Measurements from ENCODE around the gene ARHGAP8.

Gene ARHGAP8

DNA sequence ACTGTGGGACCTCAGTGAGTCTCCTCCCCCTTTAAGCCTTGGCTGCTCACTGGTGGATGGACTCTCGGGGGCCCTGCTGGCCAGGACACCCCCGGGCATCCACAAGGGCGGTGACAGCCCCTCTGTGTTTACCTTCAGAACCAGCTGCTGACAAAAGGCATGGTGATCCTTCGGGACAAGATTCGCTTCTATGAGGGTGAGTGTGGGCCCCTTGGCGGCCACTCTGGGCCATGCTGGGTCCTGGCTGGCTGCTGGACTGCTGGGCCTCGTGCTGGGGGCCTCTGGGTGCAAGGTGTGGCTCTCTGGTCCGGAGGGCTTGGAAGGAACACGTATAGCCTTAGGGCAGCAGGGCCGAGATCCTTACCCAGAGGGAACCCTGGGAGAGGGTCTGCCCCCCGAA, 25.9 kb upstream of the ARHGAP8 start:
- no peak for DNase-seq

DNA sequence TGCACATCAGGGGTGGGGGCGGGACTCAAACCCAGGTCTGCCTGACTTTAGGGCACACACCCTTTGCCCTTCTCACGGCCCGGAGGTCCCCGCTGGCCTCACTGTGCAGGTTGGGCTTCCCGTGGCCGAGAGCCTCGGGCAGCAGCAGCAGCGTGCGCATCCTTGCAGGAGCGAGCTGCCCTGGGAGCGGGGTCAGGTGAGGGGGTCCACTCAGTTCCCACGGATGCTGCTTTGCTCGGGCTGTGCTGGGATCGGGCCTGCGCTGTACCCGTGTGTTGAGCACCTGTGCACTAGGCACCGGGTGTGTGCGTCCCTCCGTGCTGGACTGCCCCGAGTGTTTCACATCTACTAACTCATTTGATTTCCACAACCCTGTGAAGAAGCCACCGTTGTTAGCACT, 25.2 kb upstream of the ARHGAP8 start:
- DNase-seq: no peak

GRCh38 chr22:44727709-44728108, 24.7 kb upstream of the ARHGAP8 start:
- DNase-seq: no peak

- no peak for DNase-seq
Observed at GRCh38 chr22:44728761-44729324, 23.5 kb upstream of the ARHGAP8 start.

- DNase-seq: peak; percentile 62
Observed at GRCh38 chr22:44729391-44730021, 22.9 kb upstream of the ARHGAP8 start.

GRCh38 chr22:44730022-44730393, 22.4 kb upstream of the ARHGAP8 start:
- no peak for DNase-seq

- DNase-seq: no peak
Observed at GRCh38 chr22:44730490-44731356, 21.7 kb upstream of the ARHGAP8 start.

DNA sequence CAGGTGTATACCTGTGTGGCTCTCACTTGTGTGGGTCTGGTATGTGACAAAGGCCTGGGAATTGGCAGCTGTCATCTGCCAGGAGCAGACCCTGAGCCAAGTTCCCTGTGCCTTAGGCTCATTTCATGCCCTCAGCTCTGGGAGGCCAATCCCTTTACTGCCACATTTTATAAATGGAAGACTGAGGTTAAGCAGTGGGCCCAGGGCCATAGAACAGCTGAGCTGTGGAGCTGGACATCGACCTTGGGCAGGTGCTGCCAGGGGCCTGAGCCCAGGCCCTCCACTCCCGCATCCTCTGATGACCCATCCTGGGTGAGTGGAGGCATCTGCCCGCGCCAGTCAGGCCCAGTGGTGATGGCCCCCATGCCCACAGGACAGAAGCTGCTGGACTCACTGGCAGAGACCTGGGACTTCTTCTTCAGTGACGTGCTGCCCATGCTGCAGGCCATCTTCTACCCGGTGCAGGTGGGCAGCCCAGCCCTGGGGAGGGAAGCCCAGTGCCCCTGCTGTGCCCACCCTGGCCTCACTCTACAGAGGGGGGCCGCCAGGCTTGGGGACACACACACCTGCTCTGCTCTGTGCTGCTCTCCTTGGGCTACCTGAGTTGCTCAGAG, 20.9 kb upstream of the ARHGAP8 start:
- DNase-seq: no peak

DNA sequence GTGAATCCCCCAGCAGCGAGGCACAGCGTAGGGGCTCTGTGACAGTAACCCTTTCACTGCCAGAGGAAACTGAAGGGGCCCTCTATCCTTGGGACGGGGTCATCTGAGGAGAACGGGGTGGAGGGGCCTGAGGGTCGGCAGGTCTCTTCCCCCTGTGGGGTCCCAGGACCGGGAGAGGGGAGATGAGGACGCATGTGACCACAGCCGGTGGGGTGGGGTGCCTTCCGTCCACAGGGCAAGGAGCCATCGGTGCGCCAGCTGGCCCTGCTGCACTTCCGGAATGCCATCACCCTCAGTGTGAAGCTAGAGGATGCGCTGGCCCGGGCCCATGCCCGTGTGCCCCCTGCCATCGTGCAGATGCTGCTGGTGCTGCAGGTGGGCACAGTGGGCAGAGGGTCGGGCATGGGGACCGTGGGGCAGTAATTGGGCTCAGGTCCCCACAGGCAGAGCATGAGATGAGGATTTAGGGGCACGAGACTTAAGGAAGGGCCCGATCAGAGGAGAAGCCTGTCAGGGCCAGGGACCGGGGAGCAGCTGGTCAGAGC, 20.3 kb upstream of the ARHGAP8 start:
- no peak for DNase-seq

GRCh38 chr22:44732661-44733060, 19.7 kb upstream of the ARHGAP8 start:
- DNase-seq: no peak

- no peak for DNase-seq
Observed at GRCh38 chr22:44733426-44734106, 18.8 kb upstream of the ARHGAP8 start.

GRCh38 chr22:44734278-44734677, 18.1 kb upstream of the ARHGAP8 start:
- no peak for DNase-seq

DNA sequence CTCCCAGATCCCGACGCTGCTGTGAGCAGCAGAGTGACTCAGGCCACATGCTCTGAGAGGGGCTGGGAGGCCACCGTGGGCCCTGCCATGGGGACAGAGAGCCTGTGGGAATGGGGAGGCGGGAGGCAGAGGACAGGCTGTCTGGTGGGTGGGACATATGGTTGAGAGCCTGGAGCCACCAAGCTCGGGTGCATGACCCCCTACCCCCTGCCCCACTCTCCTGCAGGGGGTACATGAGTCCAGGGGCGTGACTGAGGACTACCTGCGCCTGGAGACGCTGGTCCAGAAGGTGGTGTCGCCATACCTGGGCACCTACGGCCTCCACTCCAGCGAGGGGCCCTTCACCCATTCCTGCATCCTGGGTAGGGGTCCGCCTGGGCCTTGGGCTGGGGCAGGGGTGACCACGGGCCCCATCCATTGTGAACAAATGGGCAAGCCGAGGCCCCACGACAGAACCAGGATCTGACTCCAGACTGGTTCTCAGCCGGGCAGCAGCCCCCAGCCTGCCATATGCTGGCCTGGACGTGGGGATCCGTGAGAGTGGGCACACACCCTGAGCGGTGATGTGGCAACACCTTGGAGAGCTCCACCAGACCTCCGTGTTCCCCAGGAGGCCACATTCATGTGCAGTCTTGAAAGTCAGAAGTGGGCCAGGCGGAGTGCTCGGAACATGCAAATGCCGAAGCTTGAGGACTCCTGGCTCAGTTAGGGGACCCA, 17.4 kb upstream of the ARHGAP8 start:
- DNase-seq: no peak

- DNase-seq: peak; percentile 43
Observed at GRCh38 chr22:44735518-44736428, 16.6 kb upstream of the ARHGAP8 start.

- no peak for DNase-seq
Observed at GRCh38 chr22:44736581-44737405, 15.6 kb upstream of the ARHGAP8 start.

DNA sequence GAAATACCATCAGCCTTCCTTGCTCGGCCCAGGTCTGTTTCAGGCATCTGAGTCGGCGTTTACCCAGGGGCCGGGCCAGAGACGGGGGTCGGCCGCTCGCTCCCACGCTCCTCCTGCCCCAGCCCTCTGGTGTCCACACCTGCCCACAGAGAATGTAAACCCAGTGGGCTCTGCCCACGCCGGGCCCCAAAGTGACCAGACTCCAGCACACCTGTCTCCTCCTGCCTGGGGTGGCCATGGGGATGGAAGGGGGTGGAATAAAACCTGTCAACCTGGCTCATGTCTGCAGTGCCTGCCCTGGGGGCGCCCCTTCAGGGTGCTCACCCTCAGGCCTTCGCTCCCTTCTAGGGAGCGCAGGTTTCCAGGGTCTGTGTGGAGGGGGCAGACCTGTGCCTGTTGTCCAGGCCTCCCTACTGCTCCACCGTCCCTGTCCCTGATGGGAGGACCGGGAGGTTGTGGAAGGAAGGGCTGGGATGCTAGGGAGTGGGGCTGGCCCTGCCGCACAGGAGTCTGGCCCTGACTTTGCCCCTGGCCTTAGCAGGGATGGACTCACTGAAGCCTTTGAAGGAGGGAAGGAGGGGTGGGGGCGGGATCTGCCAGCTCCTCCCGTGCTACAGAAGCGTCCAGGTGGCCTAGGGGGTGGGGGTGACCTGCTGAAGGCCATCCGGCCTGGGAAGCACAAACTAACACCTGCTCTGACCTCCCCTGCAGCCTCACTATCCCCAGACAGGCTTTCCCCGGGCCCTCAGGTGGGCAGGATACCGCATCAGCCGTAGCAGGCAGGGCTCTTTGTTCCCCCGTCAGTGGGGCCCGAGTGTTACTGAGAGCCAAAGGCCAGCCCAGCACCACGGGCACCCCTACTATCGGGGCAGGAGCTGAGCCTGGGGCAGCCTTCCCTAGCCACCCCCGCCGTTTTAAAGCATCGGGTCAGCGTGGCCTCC, 14.7 kb upstream of the ARHGAP8 start:
- no peak for DNase-seq

- DNase-seq: no peak
Observed at GRCh38 chr22:44738347-44738715, 14.0 kb upstream of the ARHGAP8 start.

DNA sequence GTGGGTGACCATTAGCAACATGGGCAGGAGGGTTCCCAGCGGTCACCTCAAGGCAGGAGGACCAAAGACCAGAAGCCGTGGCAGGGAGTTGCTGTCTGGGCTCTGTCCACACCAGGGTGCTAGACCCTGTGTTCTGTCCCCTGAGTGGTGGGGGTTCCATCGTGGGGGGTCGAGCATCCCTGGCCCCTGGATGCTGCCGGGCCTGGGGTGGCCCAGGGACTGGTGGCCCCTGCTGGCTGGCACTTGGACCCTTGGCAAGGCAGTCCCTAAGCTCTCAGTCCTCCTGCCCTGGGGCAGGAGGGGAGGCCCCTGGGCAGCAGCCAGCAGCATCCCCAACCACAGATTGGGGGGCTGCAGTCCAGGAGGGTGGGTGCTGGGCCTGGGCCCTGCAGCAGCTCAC, 13.4 kb upstream of the ARHGAP8 start:
- DNase-seq: no peak

GRCh38 chr22:44739666-44740065, 12.7 kb upstream of the ARHGAP8 start:
- peak; percentile 80 for DNase-seq
